ENCODE data around the gene COL4A4.

COL4A4 gene

GRCh38 chr2:226984750-226985582, 179.0 kb downstream of the COL4A4 start:
- no peak overlapping the region for H3K4me3 ChIP-seq (ENCODE audit: control insufficient read depth, low read depth, low read length)
- DNase-seq (ENCODE audit: low read depth), result peak; percentile 83
- TF ChIP-seq CTCF (conservative IDR thresholded peaks at IDR 0.05; ENCODE audit: control insufficient read depth, insufficient read depth, low read depth, low read length), result peak; percentile 62

- no peak for TF ChIP-seq CTCF (conservative IDR thresholded peaks at IDR 0.05; ENCODE audit: control insufficient read depth, insufficient read depth, low read depth, low read length)
Observed at GRCh38 chr2:226983895-226984749, 179.9 kb downstream of the COL4A4 start.

GRCh38 chr2:226981791-226982326, 182.1 kb downstream of the COL4A4 start:
- no peak for DNase-seq (ENCODE audit: low read depth)
- no peak overlapping the region for H3K4me3 ChIP-seq (ENCODE audit: control insufficient read depth, low read depth, low read length)
- TF ChIP-seq CTCF (conservative IDR thresholded peaks at IDR 0.05; ENCODE audit: control insufficient read depth, insufficient read depth, low read depth, low read length), result no peak

More at GRCh38 chr2:226983895-226984749, 179.9 kb downstream of the COL4A4 start:
- H3K4me3 ChIP-seq (ENCODE audit: control insufficient read depth, low read depth, low read length), result no peak overlapping the region
- no peak for DNase-seq (ENCODE audit: low read depth)

GRCh38 chr2:226979004-226979403, 185.0 kb downstream of the COL4A4 start:
- TF ChIP-seq CTCF (conservative IDR thresholded peaks at IDR 0.05; ENCODE audit: control insufficient read depth, insufficient read depth, low read depth, low read length), result no peak
- no peak overlapping the region for H3K4me3 ChIP-seq (ENCODE audit: control insufficient read depth, low read depth, low read length)

GRCh38 chr2:226978300-226978699, 185.7 kb downstream of the COL4A4 start:
- TF ChIP-seq CTCF (conservative IDR thresholded peaks at IDR 0.05; ENCODE audit: control insufficient read depth, insufficient read depth, low read depth, low read length), result no peak
- no peak overlapping the region for H3K4me3 ChIP-seq (ENCODE audit: control insufficient read depth, low read depth, low read length)
- DNase-seq (ENCODE audit: low read depth), result no peak

More at GRCh38 chr2:226979004-226979403, 185.0 kb downstream of the COL4A4 start:
- DNase-seq (ENCODE audit: low read depth), result no peak

- peak; percentile 77 for DNase-seq (ENCODE audit: low read depth)
- no peak overlapping the region for H3K4me3 ChIP-seq (ENCODE audit: control insufficient read depth, low read depth, low read length)
- no peak for TF ChIP-seq CTCF (conservative IDR thresholded peaks at IDR 0.05; ENCODE audit: control insufficient read depth, insufficient read depth, low read depth, low read length)
Observed at GRCh38 chr2:226977775-226978190, 186.2 kb downstream of the COL4A4 start.

All from fibroblast of mammary gland (primary cell).